WTC11 (cell line): ENCODE measurements around the gene SEC61A2. TPM values are rescaled to one million over a fixed set of nuclear protein-coding genes. Genes with fewer than 3 reads are reported as not detected.

Experiments used
- ATAC-seq: fragments of 200-7000 bp; cut with Tn5 transposase; 2 replicates; pipeline ENCODE4 v1.10.0; 2021; ENCODE audit warnings: mild to moderate bottlenecking, moderate library complexity
- CTCF ChIA-PET: fragments of 300-600 bp; sonication (Branson Sonifier 250); formaldehyde crosslinking; loops from one replicate; lab custom pipeline; 2021; ENCODE audit warnings: antibody characterized with exemption; lab: Charles Lee
- POLR2A ChIA-PET: fragments of 350-600 bp; sonication (Branson Sonifier 250); formaldehyde crosslinking; loops from one replicate; lab custom pipeline; 2021; ENCODE audit warnings: antibody characterized with exemption; lab: Charles Lee
- DNase-seq: peaks from one replicate; pipeline ENCODE4 v3.0.0; 2021; ENCODE audit warnings: low spot score
- H3K27ac Mint-ChIP-seq: 2 replicates; pipeline ENCODE4 v1.8.0; 2021; ENCODE audit warnings: mixed read lengths
- H3K27me3 Mint-ChIP-seq: 2 replicates; pipeline ENCODE4 v1.8.0; 2021; ENCODE audit warnings: low read depth, mild to moderate bottlenecking, moderate library complexity, mixed read lengths
- H3K36me3 Mint-ChIP-seq: 2 replicates; pipeline ENCODE4 v1.8.0; 2021; ENCODE audit warnings: mixed read lengths
- H3K4me1 Mint-ChIP-seq: 2 replicates; pipeline ENCODE4 v1.8.0; 2022; ENCODE audit warnings: mixed read lengths
- H3K4me3 Mint-ChIP-seq: 2 replicates; pipeline ENCODE4 v1.8.0; 2021; ENCODE audit warnings: mild to moderate bottlenecking, moderate library complexity, mixed read lengths
- H3K9me3 Mint-ChIP-seq: 2 replicates; pipeline ENCODE4 v1.8.0; 2021; ENCODE audit warnings: mixed read lengths
- ATF1 ChIP-seq: sonication (generic); formaldehyde crosslinking; IDR thresholded peaks from 2 replicates; pipeline ENCODE4 v1.8.1; 2023; ENCODE audit warnings: mild to moderate bottlenecking, moderate library complexity, missing genetic modification reagents
- CREM ChIP-seq: sonication (generic); formaldehyde crosslinking; IDR thresholded peaks from 2 replicates; pipeline ENCODE4 v1.8.1; 2022; ENCODE audit warnings: mild to moderate bottlenecking, missing genetic modification reagents, moderate library complexity
- FOXJ3 ChIP-seq: sonication (generic); formaldehyde crosslinking; IDR thresholded peaks from 2 replicates; pipeline ENCODE4 v1.9.0; 2021; ENCODE audit warnings: missing genetic modification reagents, mild to moderate bottlenecking, borderline replicate concordance
- JAZF1 ChIP-seq: fragments of 250-450 bp; sonication (Bioruptor Pico); IDR thresholded peaks from 2 replicates; pipeline ENCODE4 v1.9.0; 2021; ENCODE audit warnings: moderate library complexity, mild to moderate bottlenecking, inconsistent platforms
- PRRX2 ChIP-seq: fragments of 250-450 bp; sonication (Bioruptor Pico); IDR thresholded peaks from 2 replicates; pipeline ENCODE4 v1.8.0; 2021; ENCODE audit warnings: mild to moderate bottlenecking
- SOX15 ChIP-seq: fragments of 250-450 bp; sonication (Bioruptor Pico); IDR thresholded peaks from 2 replicates; pipeline ENCODE4 v1.9.0; 2021; ENCODE audit warnings: mild to moderate bottlenecking
- TCF7 ChIP-seq: sonication (generic); formaldehyde crosslinking; IDR thresholded peaks from 2 replicates; pipeline ENCODE4 v1.8.0; 2022; ENCODE audit warnings: mild to moderate bottlenecking, low read depth, missing genetic modification reagents, moderate library complexity
- TEAD4 ChIP-seq: sonication (generic); formaldehyde crosslinking; IDR thresholded peaks from 2 replicates; pipeline ENCODE4 v1.8.0; 2022; ENCODE audit warnings: mild to moderate bottlenecking, missing genetic modification reagents
- ZBTB21 ChIP-seq: sonication (generic); formaldehyde crosslinking; IDR thresholded peaks from 2 replicates; pipeline ENCODE4 v1.8.1; 2023; ENCODE audit warnings: mild to moderate bottlenecking, missing genetic modification reagents, borderline replicate concordance
- ZNF219 ChIP-seq: sonication (generic); formaldehyde crosslinking; IDR thresholded peaks from 2 replicates; pipeline ENCODE4 v1.8.0; 2023; ENCODE audit warnings: missing genetic modification reagents, mild to moderate bottlenecking, borderline replicate concordance
- ZNF232 ChIP-seq: sonication (generic); formaldehyde crosslinking; IDR thresholded peaks from 2 replicates; pipeline ENCODE4 v1.8.0; 2022; ENCODE audit warnings: mild to moderate bottlenecking, missing genetic modification reagents
- total RNA-seq: library from RNA; stranded (reverse); gene quantifications from 3 replicates; pipeline ENCODE4 v1.2.3, GENCODE V29; 2021
- TF ChIP-seq, protein P1 (sequence below): sonication (generic); formaldehyde crosslinking; IDR thresholded peaks from 2 replicates; pipeline ENCODE4 v1.8.0; 2023; ENCODE audit warnings: missing genetic modification reagents, mild to moderate bottlenecking, borderline replicate concordance
- TF ChIP-seq, protein P2 (sequence below): fragments of 250-450 bp; sonication (Bioruptor Pico); IDR thresholded peaks from 2 replicates; pipeline ENCODE4 v1.9.0; 2021; ENCODE audit warnings: moderate library complexity, mild to moderate bottlenecking, inconsistent platforms, borderline replicate concordance
- TF ChIP-seq, protein P3 (sequence below): fragments of 250-450 bp; sonication (Bioruptor Pico); IDR thresholded peaks from 2 replicates; pipeline ENCODE4 v2.1.2; 2022; ENCODE audit warnings: mild to moderate bottlenecking, moderate library complexity
- TF ChIP-seq, protein P4 (sequence below): sonication (generic); formaldehyde crosslinking; IDR thresholded peaks from 2 replicates; pipeline ENCODE4 v1.8.0; 2022; ENCODE audit warnings: mild to moderate bottlenecking, missing genetic modification reagents
- TF ChIP-seq, protein P5 (sequence below): sonication (generic); formaldehyde crosslinking; IDR thresholded peaks from 2 replicates; pipeline ENCODE4 v1.8.1; 2023; ENCODE audit warnings: mild to moderate bottlenecking, moderate library complexity, missing genetic modification reagents
- TF ChIP-seq, protein P6 (sequence below): sonication (generic); formaldehyde crosslinking; IDR thresholded peaks from 2 replicates; pipeline ENCODE4 v1.8.1; 2023; ENCODE audit warnings: mild to moderate bottlenecking, missing genetic modification reagents, borderline replicate concordance

Gene SEC61A2
- total RNA-seq, 1 experiment from 2014 or later: 19.0 TPM

DNA sequence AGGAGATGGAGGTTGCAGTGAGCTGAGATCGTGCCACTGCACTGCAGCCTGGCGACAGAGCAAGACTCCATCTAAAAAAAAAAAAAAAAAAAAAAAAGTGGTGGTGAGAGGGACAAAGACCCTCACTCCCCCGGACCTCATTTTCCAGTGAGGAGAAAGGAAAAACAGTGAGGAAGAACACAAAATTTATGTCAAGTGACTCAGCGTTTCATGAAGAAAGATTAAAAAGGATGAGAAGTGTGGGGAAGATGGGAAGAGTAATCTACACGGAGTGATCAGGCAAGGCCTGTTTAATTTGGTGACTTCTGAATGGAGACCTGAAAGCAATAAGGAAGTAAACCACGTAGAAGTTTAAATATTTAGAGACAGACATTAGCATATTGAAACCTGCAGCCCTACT lies 59.2 kb downstream of the SEC61A2 start:
- CTCF ChIA-PET: interaction anchor here (0.6 kb wide), 1 partner anchor 594 kb away, joined by 3 read pairs; no protein-coding TSS in a partner anchor
- POLR2A ChIA-PET: no interaction called here
- TF ChIP-seq, protein P1, sequence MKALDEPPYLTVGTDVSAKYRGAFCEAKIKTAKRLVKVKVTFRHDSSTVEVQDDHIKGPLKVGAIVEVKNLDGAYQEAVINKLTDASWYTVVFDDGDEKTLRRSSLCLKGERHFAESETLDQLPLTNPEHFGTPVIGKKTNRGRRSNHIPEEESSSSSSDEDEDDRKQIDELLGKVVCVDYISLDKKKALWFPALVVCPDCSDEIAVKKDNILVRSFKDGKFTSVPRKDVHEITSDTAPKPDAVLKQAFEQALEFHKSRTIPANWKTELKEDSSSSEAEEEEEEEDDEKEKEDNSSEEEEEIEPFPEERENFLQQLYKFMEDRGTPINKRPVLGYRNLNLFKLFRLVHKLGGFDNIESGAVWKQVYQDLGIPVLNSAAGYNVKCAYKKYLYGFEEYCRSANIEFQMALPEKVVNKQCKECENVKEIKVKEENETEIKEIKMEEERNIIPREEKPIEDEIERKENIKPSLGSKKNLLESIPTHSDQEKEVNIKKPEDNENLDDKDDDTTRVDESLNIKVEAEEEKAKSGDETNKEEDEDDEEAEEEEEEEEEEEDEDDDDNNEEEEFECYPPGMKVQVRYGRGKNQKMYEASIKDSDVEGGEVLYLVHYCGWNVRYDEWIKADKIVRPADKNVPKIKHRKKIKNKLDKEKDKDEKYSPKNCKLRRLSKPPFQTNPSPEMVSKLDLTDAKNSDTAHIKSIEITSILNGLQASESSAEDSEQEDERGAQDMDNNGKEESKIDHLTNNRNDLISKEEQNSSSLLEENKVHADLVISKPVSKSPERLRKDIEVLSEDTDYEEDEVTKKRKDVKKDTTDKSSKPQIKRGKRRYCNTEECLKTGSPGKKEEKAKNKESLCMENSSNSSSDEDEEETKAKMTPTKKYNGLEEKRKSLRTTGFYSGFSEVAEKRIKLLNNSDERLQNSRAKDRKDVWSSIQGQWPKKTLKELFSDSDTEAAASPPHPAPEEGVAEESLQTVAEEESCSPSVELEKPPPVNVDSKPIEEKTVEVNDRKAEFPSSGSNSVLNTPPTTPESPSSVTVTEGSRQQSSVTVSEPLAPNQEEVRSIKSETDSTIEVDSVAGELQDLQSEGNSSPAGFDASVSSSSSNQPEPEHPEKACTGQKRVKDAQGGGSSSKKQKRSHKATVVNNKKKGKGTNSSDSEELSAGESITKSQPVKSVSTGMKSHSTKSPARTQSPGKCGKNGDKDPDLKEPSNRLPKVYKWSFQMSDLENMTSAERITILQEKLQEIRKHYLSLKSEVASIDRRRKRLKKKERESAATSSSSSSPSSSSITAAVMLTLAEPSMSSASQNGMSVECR: no peak
- TF ChIP-seq, protein P2, sequence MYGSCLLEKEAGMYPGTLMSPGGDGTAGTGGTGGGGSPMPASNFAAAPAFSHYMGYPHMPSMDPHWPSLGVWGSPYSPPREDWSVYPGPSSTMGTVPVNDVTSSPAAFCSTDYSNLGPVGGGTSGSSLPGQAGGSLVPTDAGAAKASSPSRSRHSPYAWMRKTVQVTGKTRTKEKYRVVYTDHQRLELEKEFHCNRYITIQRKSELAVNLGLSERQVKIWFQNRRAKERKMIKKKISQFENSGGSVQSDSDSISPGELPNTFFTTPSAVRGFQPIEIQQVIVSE (CRISPR knock-in tag): no peak
- TF ChIP-seq FOXJ3 (CRISPR knock-in tag) (no peak), ZNF232 (no peak), JAZF1 (CRISPR knock-in tag) (no peak)
- TF ChIP-seq, protein P3, sequence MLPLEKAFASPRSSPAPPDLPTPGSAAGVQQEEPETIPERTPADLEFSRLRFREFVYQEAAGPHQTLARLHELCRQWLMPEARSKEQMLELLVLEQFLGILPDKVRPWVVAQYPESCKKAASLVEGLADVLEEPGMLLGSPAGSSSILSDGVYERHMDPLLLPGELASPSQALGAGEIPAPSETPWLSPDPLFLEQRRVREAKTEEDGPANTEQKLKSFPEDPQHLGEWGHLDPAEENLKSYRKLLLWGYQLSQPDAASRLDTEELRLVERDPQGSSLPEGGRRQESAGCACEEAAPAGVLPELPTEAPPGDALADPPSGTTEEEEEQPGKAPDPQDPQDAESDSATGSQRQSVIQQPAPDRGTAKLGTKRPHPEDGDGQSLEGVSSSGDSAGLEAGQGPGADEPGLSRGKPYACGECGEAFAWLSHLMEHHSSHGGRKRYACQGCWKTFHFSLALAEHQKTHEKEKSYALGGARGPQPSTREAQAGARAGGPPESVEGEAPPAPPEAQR (CRISPR knock-in tag): no peak
- Mint-ChIP-seq H3K27me3 (no peaks in the 10 kb centered on the region), H3K4me3 (no peak overlapping the region), H3K9me3 (no peaks in the 10 kb centered on the region), H3K36me3 (peaks cover 41% of the 10 kb centered on the region), H3K4me1 (peaks cover 22% of the 10 kb centered on the region), H3K27ac (peak overlapping the region; percentile 80)
- ATAC-seq (no peak), DNase-seq (no peak)

DNA sequence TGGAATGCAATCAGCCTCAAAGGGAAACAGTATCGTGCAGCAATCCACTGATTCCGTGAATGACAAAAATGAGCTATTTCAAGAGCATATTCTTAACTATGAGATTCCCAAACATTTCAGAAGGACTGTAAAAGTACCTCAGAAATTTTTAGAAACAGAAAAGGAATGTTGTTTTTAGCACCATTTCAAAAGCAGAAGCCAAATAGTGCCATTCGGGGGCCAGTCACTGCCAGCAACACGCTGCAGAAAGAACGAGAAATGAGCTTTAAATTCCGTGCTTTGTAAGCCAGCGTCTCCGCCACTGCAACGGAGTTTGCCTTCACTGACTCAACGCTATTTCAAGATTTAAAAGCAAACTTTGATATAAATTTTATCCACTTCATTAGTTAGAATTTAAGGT lies 59.9 kb downstream of the SEC61A2 start:
- peaks cover 40% of the 10 kb centered on the region for H3K36me3 Mint-ChIP-seq
- CTCF ChIA-PET: interaction anchor here (1.0 kb wide), 1 partner anchor 25 kb away, joined by 3 read pairs; no protein-coding TSS in a partner anchor
- peak overlapping the region; percentile 70; the same call in 1 of the 2 replicates for H3K27ac Mint-ChIP-seq

More for the DNA sequence above, 59.9 kb downstream of the SEC61A2 start:
- Mint-ChIP-seq H3K9me3 (no peaks in the 10 kb centered on the region), H3K27me3 (no peaks in the 10 kb centered on the region), H3K4me1 (peaks cover 29% of the 10 kb centered on the region), H3K4me3 (no peak overlapping the region)
- POLR2A ChIA-PET: interaction anchor here (0.7 kb wide), 1 partner anchor 9 kb away, joined by 3 read pairs; no protein-coding TSS in a partner anchor
- no peak for ATAC-seq
- TF ChIP-seq, protein P4, sequence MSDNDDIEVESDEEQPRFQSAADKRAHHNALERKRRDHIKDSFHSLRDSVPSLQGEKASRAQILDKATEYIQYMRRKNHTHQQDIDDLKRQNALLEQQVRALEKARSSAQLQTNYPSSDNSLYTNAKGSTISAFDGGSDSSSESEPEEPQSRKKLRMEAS (CRISPR knock-in tag): no peak
- TF ChIP-seq ATF1 (CRISPR knock-in tag): no peak
- no peak for TF ChIP-seq SOX15 (CRISPR knock-in tag)
- TF ChIP-seq TCF7 (CRISPR knock-in tag): no peak
- no peak for TF ChIP-seq ZBTB21
- TF ChIP-seq CREM (CRISPR knock-in tag): no peak
- no peak for TF ChIP-seq TEAD4
- TF ChIP-seq JAZF1 (CRISPR knock-in tag): no peak
- TF ChIP-seq, protein P5, sequence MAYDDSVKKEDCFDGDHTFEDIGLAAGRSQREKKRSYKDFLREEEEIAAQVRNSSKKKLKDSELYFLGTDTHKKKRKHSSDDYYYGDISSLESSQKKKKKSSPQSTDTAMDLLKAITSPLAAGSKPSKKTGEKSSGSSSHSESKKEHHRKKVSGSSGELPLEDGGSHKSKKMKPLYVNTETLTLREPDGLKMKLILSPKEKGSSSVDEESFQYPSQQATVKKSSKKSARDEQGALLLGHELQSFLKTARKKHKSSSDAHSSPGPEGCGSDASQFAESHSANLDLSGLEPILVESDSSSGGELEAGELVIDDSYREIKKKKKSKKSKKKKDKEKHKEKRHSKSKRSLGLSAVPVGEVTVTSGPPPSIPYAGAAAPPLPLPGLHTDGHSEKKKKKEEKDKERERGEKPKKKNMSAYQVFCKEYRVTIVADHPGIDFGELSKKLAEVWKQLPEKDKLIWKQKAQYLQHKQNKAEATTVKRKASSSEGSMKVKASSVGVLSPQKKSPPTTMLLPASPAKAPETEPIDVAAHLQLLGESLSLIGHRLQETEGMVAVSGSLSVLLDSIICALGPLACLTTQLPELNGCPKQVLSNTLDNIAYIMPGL (CRISPR knock-in tag): no peak
- no peak for TF ChIP-seq PRRX2 (CRISPR knock-in tag)
- TF ChIP-seq ZNF219: no peak
- TF ChIP-seq, protein P6, sequence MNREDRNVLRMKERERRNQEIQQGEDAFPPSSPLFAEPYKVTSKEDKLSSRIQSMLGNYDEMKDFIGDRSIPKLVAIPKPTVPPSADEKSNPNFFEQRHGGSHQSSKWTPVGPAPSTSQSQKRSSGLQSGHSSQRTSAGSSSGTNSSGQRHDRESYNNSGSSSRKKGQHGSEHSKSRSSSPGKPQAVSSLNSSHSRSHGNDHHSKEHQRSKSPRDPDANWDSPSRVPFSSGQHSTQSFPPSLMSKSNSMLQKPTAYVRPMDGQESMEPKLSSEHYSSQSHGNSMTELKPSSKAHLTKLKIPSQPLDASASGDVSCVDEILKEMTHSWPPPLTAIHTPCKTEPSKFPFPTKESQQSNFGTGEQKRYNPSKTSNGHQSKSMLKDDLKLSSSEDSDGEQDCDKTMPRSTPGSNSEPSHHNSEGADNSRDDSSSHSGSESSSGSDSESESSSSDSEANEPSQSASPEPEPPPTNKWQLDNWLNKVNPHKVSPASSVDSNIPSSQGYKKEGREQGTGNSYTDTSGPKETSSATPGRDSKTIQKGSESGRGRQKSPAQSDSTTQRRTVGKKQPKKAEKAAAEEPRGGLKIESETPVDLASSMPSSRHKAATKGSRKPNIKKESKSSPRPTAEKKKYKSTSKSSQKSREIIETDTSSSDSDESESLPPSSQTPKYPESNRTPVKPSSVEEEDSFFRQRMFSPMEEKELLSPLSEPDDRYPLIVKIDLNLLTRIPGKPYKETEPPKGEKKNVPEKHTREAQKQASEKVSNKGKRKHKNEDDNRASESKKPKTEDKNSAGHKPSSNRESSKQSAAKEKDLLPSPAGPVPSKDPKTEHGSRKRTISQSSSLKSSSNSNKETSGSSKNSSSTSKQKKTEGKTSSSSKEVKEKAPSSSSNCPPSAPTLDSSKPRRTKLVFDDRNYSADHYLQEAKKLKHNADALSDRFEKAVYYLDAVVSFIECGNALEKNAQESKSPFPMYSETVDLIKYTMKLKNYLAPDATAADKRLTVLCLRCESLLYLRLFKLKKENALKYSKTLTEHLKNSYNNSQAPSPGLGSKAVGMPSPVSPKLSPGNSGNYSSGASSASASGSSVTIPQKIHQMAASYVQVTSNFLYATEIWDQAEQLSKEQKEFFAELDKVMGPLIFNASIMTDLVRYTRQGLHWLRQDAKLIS (CRISPR knock-in tag): no peak
- no peak for DNase-seq
